ENCODE results near the gene HRH1.

DNA sequence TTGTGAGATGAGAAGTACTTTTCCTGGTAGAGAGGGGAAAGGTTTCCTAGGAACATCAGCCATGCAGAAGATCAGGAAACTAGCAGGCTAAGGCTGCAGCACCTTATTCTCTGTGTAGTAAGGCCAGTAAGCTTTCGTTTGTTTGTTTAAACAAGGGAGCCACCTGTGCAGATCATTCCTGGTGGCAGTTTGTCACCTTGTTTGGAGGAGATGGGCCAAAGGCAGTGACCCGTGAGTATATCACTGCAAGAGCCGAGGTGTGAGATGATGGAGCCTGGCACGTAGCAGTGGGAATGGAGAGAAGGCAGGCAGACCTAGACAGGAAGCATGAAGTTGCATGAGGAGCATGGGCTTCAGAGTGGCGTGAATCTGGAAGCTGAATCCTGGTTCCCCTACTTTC, 137.5 kb downstream of the HRH1 start:
- TF ChIP-seq EZH2 (optimal IDR thresholded peaks at IDR 0.05; ENCODE audit: low read depth, low read length) = no peak
- TF ChIP-seq, protein P1, sequence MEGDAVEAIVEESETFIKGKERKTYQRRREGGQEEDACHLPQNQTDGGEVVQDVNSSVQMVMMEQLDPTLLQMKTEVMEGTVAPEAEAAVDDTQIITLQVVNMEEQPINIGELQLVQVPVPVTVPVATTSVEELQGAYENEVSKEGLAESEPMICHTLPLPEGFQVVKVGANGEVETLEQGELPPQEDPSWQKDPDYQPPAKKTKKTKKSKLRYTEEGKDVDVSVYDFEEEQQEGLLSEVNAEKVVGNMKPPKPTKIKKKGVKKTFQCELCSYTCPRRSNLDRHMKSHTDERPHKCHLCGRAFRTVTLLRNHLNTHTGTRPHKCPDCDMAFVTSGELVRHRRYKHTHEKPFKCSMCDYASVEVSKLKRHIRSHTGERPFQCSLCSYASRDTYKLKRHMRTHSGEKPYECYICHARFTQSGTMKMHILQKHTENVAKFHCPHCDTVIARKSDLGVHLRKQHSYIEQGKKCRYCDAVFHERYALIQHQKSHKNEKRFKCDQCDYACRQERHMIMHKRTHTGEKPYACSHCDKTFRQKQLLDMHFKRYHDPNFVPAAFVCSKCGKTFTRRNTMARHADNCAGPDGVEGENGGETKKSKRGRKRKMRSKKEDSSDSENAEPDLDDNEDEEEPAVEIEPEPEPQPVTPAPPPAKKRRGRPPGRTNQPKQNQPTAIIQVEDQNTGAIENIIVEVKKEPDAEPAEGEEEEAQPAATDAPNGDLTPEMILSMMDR (IDR thresholded peaks at IDR 0.05; ENCODE audit: low read length) = no peak
- TF ChIP-seq EZH2phosphoT487 (IDR thresholded peaks at IDR 0.05; ENCODE audit: low read length) = no peak

Measured in MM.1S (cell line).